Motor neuron (in vitro differentiated cells): ENCODE data around the gene ABHD14A. TPM values are rescaled to one million over a fixed set of nuclear protein-coding genes. Genes with fewer than 3 reads are reported as not detected.
A peak's percentile ranks its signal among the peaks of the same experiment; 100 is the strongest.

ENCODE experiments used
- ATAC-seq, 8 experiments: fragments of 200-7000 bp; cut with Tn5 transposase; replicated peaks in 6 of 8; 2 replicates each; pipeline ENCODE4 v1.8.0; 2021; ENCODE audit warnings: mild to moderate bottlenecking in 8 of 8, moderate library complexity in 8 of 8
- H3K27ac ChIP-seq, 2 donors: fragments of 250-450 bp; sonication (Bioruptor Pico); 2 replicates each; pipeline ENCODE4 v1.9.0; 2021; ENCODE audit warnings: antibody characterized with exemption in 2 of 2, mild to moderate bottlenecking in 2 of 2, moderate library complexity in 1 of 2
- H3K4me1 ChIP-seq, 2 donors: fragments of 250-450 bp; sonication (Bioruptor Pico); replicated peaks in 1 of 2; 2 replicates each; pipeline ENCODE4 v1.6.1; 2021; ENCODE audit warnings: antibody characterized with exemption in 2 of 2, mild to moderate bottlenecking in 2 of 2, moderate library complexity in 1 of 2
- H3K4me3 ChIP-seq, 5 donors: fragments of 250-450 bp; sonication (Bioruptor Pico); 2 replicates each; pipeline ENCODE4 v1.9.0; 2021; ENCODE audit warnings: antibody characterized with exemption in 5 of 5, mild to moderate bottlenecking in 5 of 5, moderate library complexity in 4 of 5
- WGBS, 10 experiments: fragments of 450-650 bp; shearing (Covaris generic); methylation state at CpG; one replicate each; pipeline ENCODE4 v1.0.0; 2022; 5-methylcytosine and 5-hydroxymethylcytosine counted together
- in situ Hi-C, 9 experiments: fragments of 400-800 bp; cut with MboI; loops; one replicate each; pipeline ENCODE4 v1.15.0; 2021; ENCODE audit warnings: low sequenced_read_pairs in 9 of 9, low pct_unique_long_range_greater_than_20kb in 2 of 9; ENCODE audit not compliant: unreplicated experiment in 9 of 9
- total RNA-seq, 8 experiments: library from RNA; unstranded; fragments of 300-600 nt; gene quantifications; 2 replicates each; pipeline versions ENCODE4 v1.2.3 to v1.2.4, GENCODE V29; 2022

The ABHD14A gene
- total RNA-seq, 8 experiments from 2014 or later = 7.4 to 46.3 (median 30.8) TPM

GRCh38 chr3:51934991-51935885, 39.6 kb upstream of the ABHD14A start:
- WGBS, 10 experiments = 64 to 100% (median 98%) methylated on average over 2 to 5 of the region's 28 CpGs; no CpG with 5 or more reads in 6 of the 10 experiments
- in situ Hi-C loops = no loop called here
- H3K27ac ChIP-seq = no peak overlapping the region

DNA sequence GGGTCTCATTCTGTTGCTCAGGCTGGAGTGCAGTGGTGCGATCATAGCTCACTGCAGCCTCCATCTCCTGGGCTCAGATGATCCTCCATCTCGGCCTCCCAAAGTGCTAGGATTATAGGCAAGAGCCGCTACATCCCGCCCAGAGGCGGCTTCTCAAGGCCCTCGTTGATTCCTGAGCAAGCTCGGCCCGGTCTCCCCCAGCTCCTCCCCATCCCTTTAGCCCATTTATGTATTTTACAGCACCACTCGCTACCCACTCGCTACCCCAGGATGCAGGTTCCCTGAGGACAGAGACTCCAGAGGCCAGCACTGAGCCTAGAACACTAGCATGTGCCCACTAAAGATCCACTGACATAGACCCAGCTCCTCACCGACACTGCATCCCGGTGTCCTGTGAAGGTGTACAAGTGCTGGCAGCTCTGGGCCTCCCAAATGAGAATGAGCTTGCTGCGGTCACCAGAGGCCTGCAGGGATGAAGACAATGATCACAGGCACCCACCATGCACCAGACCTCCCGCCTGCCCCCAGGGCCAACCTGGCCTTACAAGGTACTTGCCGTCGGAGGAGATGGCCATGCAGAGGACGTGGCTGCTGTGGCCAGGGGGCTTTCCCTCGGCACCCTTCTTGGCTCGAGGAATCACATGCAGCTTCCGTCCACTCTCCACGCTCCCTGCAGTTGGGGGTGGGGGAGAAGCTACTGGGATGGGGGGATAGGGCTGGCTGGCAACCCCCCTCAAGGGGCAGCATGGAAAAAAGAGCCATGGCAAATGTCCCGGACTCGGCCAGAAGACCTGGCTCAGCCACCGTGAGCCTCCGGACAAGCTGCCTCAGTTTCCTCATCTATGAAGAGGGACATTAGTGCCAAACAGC, 38.7 kb upstream of the ABHD14A start:
- H3K4me1 ChIP-seq = peaks cover 7 to 8% of the 10 kb centered on the region in 2 donors
- no peak overlapping the region for H3K4me3 ChIP-seq
- WGBS, 10 experiments = 79 to 100% (median 95%) methylated on average over 1 to 16 of the region's 25 CpGs; no CpG with 5 or more reads in 2 of the 10 experiments
- in situ Hi-C loops = no loop called here
- H3K27ac ChIP-seq = no peak overlapping the region
- no peak for ATAC-seq

More at GRCh38 chr3:51934991-51935885, 39.6 kb upstream of the ABHD14A start:
- ATAC-seq = peak in 2 of 8 experiments; percentile 7 to 22
- H3K4me3 ChIP-seq = no peak overlapping the region
- H3K4me1 ChIP-seq = peaks cover 0 to under 1% of the 10 kb centered on the region in 2 donors

- Histone ChIP-seq H3K27ac (no peak overlapping the region), H3K4me3 (no peak overlapping the region), H3K4me1 (peaks cover 7 to 8% of the 10 kb centered on the region in 2 donors)
- no peak for ATAC-seq
- WGBS, 10 experiments = 83 to 100% (median 97%) methylated on average over 1 to 6 of the region's 9 CpGs; no CpG with 5 or more reads in 7 of the 10 experiments
- in situ Hi-C loops = no loop called here
Observed at GRCh38 chr3:51937014-51937413, 37.9 kb upstream of the ABHD14A start.

GRCh38 chr3:51937611-51938450, 37.0 kb upstream of the ABHD14A start:
- Histone ChIP-seq H3K4me1 (peaks cover 13 to 15% of the 10 kb centered on the region in 2 donors), H3K27ac (no peak overlapping the region), H3K4me3 (no peak overlapping the region)
- in situ Hi-C loops = no loop called here
- ATAC-seq = no peak
- 89 to 100% (median 100%) methylated on average over 1 to 3 of the region's 13 CpGs; no CpG with 5 or more reads in 4 of the 10 experiments for WGBS, 10 experiments

DNA sequence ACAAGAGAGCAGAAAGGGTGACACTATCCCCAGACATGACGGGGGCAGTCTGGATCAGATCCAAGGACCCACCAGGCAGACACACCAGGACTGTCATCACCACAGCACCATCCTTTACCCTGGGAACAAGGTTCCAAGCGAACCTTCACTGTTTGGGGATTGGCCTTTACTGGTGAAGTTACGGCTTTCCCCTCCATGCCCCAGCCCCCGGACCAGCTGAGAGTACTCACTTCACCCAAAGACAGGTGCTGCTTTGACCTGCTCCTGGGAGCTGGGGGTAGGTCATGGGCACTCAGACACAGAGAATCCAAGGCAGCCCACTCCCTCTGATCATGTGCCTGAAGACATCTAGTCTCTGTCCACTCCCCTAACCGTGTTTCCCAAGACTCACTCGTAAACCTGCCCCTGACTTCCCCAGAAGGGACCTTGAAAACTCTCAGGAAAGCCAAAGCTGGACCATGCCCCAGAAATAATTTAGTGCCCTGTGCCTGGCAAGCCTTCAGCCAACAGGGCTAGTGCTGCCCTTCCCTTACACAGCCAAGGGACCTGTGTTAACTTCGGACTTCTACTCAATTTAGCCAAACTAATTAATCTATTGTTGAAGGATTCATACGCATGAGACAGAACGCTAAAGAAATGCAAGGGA, 36.0 kb upstream of the ABHD14A start:
- in situ Hi-C loops = no loop called here
- 50 to 100% (median 72%) methylated on average over 1 to 4 of the region's 9 CpGs; no CpG with 5 or more reads in 3 of the 10 experiments for WGBS, 10 experiments
- no peak for ATAC-seq
- peaks cover 16% of the 10 kb centered on the region in 2 donors for H3K4me1 ChIP-seq
- H3K4me3 ChIP-seq = no peak overlapping the region
- no peak overlapping the region for H3K27ac ChIP-seq

- ATAC-seq = no peak
- peak overlapping the region; percentile 3 to 78 for H3K27ac ChIP-seq
- WGBS, 10 experiments = 0 to 100% (median 30%) methylated on average over 1 to 9 of the region's 13 CpGs; no CpG with 5 or more reads in 1 of the 10 experiments
- peak overlapping the region; percentile 51 to 79 (median 60) for H3K4me3 ChIP-seq
- H3K4me1 ChIP-seq = peaks cover 16% of the 10 kb centered on the region in 2 donors
- in situ Hi-C loops = no loop called here
Observed at GRCh38 chr3:51940648-51941462, 34.0 kb upstream of the ABHD14A start.

- WGBS, 10 experiments = 0 to 20% methylated on average over 1 to 8 of the region's 20 CpGs; no CpG with 5 or more reads in 8 of the 10 experiments
- Histone ChIP-seq H3K27ac (peak overlapping the region; percentile 3 to 78), H3K4me1 (peaks cover 16% of the 10 kb centered on the region in 2 donors), H3K4me3 (peak overlapping the region; percentile 51 to 79 (median 60))
- in situ Hi-C loops = no loop called here
- ATAC-seq = no peak
Observed at GRCh38 chr3:51941463-51941797, 33.4 kb upstream of the ABHD14A start.

DNA sequence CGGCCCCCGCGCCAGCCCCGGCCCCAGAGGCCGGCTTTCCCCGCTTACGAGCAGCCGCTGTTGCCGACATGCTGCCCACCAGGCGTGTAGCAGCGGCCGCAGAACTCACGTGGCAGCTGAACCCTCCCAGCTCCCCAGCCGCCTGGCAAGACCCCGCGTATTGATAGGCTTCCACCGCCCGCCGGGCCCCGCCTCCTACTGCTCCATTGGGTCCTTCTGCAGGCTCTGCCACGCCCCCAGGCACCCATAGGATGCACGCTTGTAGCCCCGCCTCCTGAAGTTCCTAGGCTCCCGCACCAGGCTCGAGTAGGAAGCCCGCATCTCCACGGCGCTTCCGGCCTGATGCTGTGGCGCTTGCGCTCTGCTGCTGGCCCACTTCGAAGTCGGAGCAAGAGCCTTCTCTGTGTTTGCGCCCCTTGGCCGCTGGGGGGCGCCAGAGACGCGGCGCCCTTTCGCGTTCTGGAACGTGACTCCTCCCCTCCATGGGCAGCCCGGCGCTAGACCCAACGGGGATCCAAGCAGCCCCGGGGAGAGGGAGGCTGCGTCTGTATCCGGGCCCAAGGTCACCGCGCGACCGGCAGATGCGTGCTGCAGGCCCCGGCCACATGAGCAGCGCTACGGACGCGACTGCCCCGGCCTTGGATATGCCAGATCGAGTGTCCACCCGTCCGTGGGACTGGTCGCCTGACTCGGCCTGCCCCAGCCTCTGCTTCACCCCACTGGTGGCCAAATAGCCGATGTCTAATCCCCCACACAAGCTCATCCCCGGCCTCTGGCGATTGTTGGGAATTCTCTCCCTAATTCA, 32.9 kb upstream of the ABHD14A start, which contains the start of the genes PARP3 and RRP9:
Gene PARP3 (plus strand): TSS at position 566 of the 805 bp plus-strand sequence. CDS start 993 bp downstream, outside the sequence.
Gene RRP9 (minus strand): TSS at position 107 of the 805 bp plus-strand sequence. CDS start 37 bp downstream, at position 70.
- peaks cover 16% of the 10 kb centered on the region in 2 donors for H3K4me1 ChIP-seq
- peak within 1 kb of the TSS; percentile 51 to 79 (median 60) for H3K4me3 ChIP-seq
- peak; percentile 75 to 96 (median 93) for ATAC-seq
- 0 to 16% (median 0%) methylated on average over 4 to 16 of the region's 67 CpGs; no CpG with 5 or more reads in 5 of the 10 experiments for WGBS, 10 experiments
- peak within 1 kb of the TSS; percentile 78 to 83 for H3K27ac ChIP-seq
- in situ Hi-C loops = no loop called here

- peak in 3 of 8 experiments; percentile 6 to 36 (median 12) for ATAC-seq
- peak overlapping the region; percentile 78 to 83 for H3K27ac ChIP-seq
- H3K4me3 ChIP-seq = peak overlapping the region in 4 of 5 donors; percentile 8 to 30 (median 26)
- 40 to 60% (median 48%) methylated on average over 1 to 2 of the region's 17 CpGs; no CpG with 5 or more reads in 7 of the 10 experiments for WGBS, 10 experiments
- peaks cover 16% of the 10 kb centered on the region in 2 donors for H3K4me1 ChIP-seq
- in situ Hi-C loops = no loop called here
Observed at GRCh38 chr3:51942603-51943450, 32.0 kb upstream of the ABHD14A start.
